Gastrocnemius medialis (tissue), 4 donors: ENCODE results near the gene KLHL25.

Source experiments
- CTCF ChIP-seq, 5 experiments: fragments of 450-650 bp in 3 of 5; fragments of 200-600 bp in 2 of 5; sonication (generic) in 2 of 5; IDR thresholded peaks in 4 of 5; conservative IDR thresholded peaks in 1 of 5; 1 replicate in 4 of 5; 2 replicates in 1 of 5; pipeline ENCODE4 v1.5.1; 2016 to 2019; ENCODE audit warnings: antibody characterized with exemption in 5 of 5, mild to moderate bottlenecking in 3 of 5, moderate library complexity in 3 of 5
- POLR2A ChIP-seq, 2 donors: fragments of 450-650 bp; IDR thresholded peaks; one replicate each; pipeline ENCODE4 v1.6.1; 2017; ENCODE audit warnings: antibody characterized with exemption in 2 of 2, mild to moderate bottlenecking in 2 of 2, moderate library complexity in 2 of 2

- no peak for TF ChIP-seq CTCF (IDR thresholded peaks at IDR 0.05 in 4 of 5, conservative IDR thresholded peaks at IDR 0.05 in 1 of 5)
- no peak for TF ChIP-seq POLR2A (IDR thresholded peaks at IDR 0.05)
These were observed 32.2 kb upstream of the KLHL25 start for GRCh38 chr15:85826756-85827515.
